HuH-7.5 (cell line): Measurements from ENCODE around the gene SEC14L6.
A peak's percentile ranks its signal among the peaks of the same experiment; 100 is the strongest.

Source experiments
- DNase-seq: peaks from one replicate; pipeline ENCODE4 v3.0.0; 2011; ENCODE audit warnings: low spot score

SEC14L6 gene

DNA sequence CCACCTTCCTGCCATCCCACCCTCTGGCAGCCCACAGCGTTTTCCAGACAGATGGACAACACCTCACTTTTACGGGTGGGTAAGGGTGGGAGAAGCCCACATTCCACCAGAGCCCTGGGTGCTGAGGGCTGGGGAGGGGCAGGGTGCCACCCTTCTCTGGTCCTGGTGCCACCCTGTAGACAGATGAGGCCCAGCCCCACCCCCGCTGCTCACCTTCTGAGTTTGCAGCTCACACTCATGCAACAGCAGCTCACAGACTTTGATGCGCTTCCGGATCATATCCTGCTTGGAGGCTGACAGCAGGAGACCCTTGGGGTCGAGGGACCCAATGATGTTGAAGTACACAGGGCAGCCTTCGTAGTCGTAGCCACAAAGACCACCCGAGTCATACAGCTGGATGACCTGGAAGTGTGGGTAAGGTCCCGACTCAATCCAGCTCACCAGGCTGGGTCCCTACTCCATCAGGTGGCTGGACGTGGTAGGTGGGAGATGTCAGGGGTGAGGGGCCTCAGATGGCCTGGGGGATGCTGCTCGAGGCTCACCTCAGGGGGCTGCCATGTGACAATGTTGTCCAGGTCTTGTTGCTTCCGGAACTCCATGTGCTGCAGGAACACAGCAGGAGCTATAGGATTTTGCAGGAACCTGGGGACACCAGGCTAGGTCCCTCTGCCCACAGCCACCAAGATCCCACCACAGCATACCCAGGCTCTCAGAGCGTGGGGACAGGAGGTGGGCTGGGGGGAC is 51.3 kb downstream of the SEC14L6 start:
- no peak for DNase-seq

DNA sequence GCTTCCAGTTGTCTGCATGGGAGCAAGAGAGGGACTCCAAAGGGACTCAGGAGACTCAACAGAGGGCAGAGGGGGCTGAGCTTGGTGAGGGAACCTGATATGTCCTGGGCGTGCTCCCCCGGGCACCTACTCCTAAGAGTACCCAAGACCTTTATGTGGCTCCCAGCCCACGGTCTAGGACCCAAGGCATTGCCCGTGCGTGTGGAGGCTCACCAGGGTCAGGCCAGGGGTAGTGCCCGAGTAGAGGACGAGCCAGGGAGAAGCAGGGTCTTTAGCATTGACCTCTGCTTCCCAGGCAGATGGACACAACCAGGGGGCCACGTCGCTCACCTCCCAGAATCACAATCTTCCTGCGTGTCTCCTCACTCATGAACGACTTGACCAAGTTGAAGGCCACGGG is 54.4 kb downstream of the SEC14L6 start:
- DNase-seq, result no peak

GRCh38 chr22:30491381-30491780 is 55.2 kb downstream of the SEC14L6 start:
- DNase-seq, result no peak

DNA sequence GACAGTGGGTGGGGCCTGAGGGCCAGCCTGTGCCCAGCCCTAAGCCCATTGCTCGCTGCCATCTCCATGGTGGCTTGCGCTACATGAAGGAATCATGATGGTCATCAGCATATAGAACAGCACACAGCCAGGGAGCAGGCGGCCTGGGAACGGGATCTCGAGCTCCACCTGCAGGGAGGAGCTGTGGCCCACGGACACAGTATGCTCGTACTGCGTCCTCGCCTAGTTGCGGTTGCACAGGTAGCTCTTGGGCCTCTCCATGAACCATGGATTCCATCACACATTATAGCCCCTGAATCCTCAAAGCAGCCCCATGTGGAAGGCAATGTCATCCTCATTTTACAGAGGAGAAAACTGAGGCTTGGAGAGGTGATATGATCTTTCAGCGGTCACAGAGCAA is 56.1 kb downstream of the SEC14L6 start:
- peak; percentile 52 for DNase-seq

GRCh38 chr22:30488121-30488520 is 58.4 kb downstream of the SEC14L6 start:
- DNase-seq, result no peak

DNA sequence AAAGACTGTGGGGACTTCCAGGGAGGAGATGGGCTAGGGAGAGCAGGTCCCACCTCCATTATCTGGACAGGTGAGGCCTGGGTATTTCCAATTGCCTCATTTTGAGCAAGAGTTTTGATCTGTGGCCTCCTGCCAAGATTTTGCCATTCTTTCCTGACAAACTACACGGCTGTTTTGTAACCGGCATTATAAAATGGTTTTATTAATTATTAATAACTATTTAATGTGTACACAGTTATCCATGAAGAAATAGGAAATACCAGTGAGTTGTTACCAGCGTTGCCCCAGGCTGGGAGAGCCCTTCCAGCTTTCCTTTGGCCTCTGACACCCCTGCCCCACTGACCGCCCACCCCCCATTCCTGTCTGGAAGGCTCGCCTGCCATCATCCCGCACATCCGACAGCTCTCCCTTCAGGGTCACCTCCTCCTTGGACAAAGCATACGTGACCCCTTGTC is 59.9 kb downstream of the SEC14L6 start:
- DNase-seq, result no peak

DNA sequence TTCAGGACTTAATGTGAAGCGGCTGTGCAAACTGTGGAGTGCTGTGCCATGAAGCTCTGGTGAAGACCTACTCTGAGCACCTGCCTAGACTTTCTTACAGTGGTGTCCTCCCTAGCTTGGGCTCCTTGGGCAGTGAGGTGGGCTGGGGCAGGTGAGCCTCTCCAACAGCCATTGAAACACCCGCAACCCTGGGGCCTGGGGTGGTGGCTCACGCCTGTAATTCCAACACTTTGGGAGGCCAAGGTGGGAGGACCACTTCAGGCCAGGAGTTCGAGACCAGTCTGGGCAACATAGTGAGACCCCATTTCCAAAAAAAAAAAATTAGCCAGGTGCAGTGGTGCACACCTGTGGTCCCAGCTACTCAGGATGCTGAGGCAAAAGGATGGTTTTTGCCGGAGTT is 60.4 kb downstream of the SEC14L6 start:
- no peak for DNase-seq

- DNase-seq, result peak; percentile 89
Measured at GRCh38 chr22:30485362-30485988, 61.1 kb downstream of the SEC14L6 start.

DNA sequence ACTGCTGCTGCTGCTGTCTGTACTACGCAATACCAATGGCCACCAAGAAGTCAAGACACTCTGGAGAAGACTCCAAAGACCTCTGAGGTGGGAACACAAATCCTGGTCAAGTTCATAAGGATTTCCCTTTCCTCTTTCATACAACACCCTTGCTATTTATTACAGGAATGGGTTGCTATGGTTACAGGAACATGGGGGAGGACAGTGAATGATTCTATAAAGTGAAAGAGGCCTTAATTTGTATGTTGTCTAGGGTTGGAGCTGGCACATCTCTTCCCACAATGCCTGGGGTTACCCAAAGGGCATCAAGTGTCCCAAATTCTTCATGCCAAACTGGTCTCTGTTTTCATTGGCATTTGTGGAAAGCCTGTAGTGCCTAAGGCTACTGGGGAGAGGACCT is 63.4 kb downstream of the SEC14L6 start:
- no peak for DNase-seq

DNA sequence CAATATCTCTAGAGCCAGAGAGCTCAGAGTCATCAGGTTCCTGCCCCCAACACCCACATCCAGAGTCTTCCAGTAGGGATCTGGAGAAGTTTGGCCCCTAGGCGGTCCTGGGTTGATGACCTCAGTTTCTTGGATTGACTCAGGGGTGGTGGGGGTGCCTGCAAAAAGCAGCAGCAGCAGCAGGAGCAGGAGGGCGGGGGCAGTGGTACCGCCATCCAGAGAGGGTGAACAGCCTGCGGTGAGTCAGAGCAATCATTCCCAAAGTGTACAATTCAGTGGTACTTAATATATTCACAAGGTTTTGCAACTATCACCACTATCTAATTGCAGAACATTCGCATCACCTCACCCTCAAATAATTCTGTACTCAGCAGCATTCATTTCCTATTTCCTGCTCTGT is 64.8 kb downstream of the SEC14L6 start:
- DNase-seq, result no peak

- no peak for DNase-seq
Measured at GRCh38 chr22:30479981-30480380, 66.6 kb downstream of the SEC14L6 start.

DNA sequence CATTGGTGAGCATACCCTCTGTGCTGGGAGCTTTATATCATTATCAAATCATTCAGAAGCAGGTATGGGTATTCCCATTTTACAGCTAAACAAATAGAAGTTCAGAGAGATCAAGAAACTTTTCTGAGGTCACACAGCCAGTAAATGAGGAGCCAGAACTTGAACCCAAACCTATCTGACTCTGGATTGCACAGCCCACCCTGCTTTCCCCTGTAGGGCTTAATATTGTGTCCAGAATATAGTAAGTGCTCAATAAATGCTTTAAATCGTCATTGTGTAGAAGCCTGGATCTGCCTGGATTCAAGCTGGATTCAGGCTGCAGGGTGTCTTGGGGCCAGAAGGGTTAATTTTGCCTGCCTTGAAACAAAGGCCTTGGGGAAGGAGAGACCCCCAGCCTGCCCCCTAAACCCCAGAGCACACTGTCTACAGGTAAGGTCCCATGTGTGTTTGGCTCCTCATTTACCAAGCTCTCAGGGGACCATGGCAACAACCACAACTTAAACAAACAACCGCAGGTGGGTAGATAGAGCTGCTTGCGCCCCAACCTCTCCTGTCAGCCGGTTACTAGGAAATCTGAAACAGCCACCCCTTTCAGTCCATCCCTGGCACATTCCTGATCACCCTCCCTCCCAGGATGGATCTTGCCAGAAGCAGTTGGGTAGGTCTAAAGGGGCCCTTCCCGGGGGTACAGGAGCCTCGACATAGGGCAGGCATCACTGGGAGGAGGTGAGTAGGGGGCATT is 71.7 kb downstream of the SEC14L6 start:
- DNase-seq, result no peak

DNA sequence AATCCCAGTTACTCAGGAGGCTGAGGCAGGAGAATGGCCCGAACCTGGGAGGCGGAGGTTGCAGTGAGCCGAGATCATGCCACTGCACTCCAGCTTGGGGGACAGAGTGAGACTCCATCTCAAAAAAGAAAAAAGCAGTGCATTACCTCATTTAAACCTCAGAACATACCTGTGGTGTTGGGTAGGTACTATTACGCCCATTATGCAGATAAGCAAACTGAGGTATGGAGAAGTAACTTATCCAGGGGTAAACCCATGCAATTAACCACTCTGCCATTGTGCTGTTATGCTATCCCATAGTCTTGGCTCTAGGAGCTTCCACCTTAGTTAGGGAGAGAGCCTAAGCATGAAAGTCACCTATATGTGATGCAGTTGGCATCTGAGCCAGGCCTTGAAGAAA is 72.4 kb downstream of the SEC14L6 start:
- no peak for DNase-seq

DNA sequence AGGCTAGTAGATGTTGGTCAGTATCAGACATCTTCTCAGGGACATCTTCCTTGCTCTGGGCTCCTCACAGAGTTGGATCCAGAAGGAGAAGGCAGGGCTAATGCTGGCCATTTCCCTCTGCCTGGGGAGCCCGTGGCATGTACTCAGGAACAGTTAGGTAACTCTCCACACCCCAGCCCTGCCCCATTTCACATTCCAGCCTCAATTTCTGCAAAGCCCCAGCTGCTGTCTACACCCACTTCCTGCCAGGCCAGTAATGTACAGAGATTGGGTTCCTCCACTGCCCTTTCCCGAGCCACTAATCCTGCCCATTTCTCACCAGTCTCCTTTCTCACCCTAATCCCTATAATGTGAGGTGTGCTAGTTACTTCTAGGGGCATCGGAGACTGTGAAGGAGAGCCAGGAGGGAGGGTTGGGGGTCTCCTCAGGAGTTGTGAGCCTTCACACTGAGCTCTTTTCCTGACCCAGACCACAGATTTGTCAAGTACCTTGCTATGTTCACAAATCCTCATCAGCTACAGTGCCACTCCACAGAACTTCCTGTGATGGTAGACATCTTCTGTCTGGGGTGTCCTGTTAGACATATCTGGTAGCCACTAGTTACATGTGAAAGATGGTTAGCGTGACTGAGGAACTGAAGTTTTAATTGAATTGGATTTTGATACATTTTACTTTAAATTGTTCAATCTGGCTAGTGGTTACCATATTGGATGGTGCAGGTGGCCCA is 73.4 kb downstream of the SEC14L6 start:
- no peak for DNase-seq
